ENCODE results near the gene ERC1.
A peak's percentile ranks its signal among the peaks of the same experiment; 100 is the strongest.

The ERC1 gene

DNA sequence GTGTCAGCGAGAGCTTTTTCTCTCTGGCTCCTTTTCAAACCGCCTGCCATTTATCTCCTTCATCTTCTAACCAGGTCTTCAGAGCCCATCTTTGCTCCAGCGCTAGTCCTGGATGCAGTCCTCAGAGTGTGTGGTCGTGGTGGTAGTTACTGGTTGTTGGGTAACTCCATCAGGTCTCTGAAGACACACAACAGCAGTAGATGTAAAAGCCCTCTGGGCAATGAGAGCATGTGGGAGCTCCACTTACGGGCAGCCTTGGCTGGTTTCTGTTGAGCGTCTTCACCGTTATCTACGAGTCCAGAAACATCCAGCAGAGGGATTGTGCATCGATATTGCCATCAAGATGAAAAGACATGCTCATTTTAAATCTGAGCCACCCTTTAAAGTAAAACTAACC is 542.2 kb downstream of the ERC1 start:
- H3K27ac ChIP-seq (ENCODE audit: low read depth, low read length), result no peak overlapping the region
- H3K4me2 ChIP-seq (ENCODE audit: low read length), result peak overlapping the region; percentile 59
- no peaks in the 10 kb centered on the region for H3K36me3 ChIP-seq (ENCODE audit: control insufficient read depth, low read length)
- peaks cover 6% of the 10 kb centered on the region for H3F3A ChIP-seq (ENCODE audit: control insufficient read depth, insufficient read depth)
- peak overlapping the region; percentile 51 for H3K4me3 ChIP-seq (ENCODE audit: low read length)
- TF ChIP-seq CTCF (IDR thresholded peaks at IDR 0.05; ENCODE audit: low read depth, low read length, poor library complexity, severe bottlenecking) (peak; percentile 20), EZH2phosphoT487 (IDR thresholded peaks at IDR 0.05; ENCODE audit: borderline replicate concordance, low read length) (peak; percentile 50; the same call in 1 of the 2 replicates)
- no peaks in the 10 kb centered on the region; the same call in none of the 2 replicates for H4K20me1 ChIP-seq (ENCODE audit: control insufficient read depth, insufficient read depth, low read depth, low read length)
- peaks cover 77% of the 10 kb centered on the region for H3K27me3 ChIP-seq (ENCODE audit: control insufficient read depth, low read length)
- H3K79me2 ChIP-seq (ENCODE audit: control insufficient read depth, low read length), result no peaks in the 10 kb centered on the region
- H3K9me3 ChIP-seq (ENCODE audit: control insufficient read depth, insufficient read depth, low read length), result no peaks in the 10 kb centered on the region
- H3K9me2 ChIP-seq (replicated peaks; ENCODE audit: control insufficient read depth, low read length), result no peaks in the 10 kb centered on the region
- H3K4me1 ChIP-seq (ENCODE audit: control insufficient read depth, low read length), result peaks cover 41% of the 10 kb centered on the region

GRCh38 chr12:1533602-1534304 is 542.7 kb downstream of the ERC1 start:
- Histone ChIP-seq H4K20me1 (ENCODE audit: control insufficient read depth, insufficient read depth, low read depth, low read length) (no peaks in the 10 kb centered on the region; the same call in none of the 2 replicates), H3F3A (ENCODE audit: control insufficient read depth, insufficient read depth) (peaks cover 6% of the 10 kb centered on the region), H3K9me2 (replicated peaks; ENCODE audit: control insufficient read depth, low read length) (no peaks in the 10 kb centered on the region), H3K4me3 (ENCODE audit: low read length) (peak overlapping the region; percentile 51), H3K79me2 (ENCODE audit: control insufficient read depth, low read length) (no peaks in the 10 kb centered on the region), H3K27ac (ENCODE audit: low read depth, low read length) (no peak overlapping the region), H3K4me2 (ENCODE audit: low read length) (peak overlapping the region; percentile 59), H3K36me3 (ENCODE audit: control insufficient read depth, low read length) (no peaks in the 10 kb centered on the region), H3K27me3 (ENCODE audit: control insufficient read depth, low read length) (peaks cover 78% of the 10 kb centered on the region), H3K4me1 (ENCODE audit: control insufficient read depth, low read length) (peaks cover 41% of the 10 kb centered on the region), H3K9me3 (ENCODE audit: control insufficient read depth, insufficient read depth, low read length) (no peaks in the 10 kb centered on the region)
- TF ChIP-seq CTCF (IDR thresholded peaks at IDR 0.05; ENCODE audit: low read depth, low read length, poor library complexity, severe bottlenecking) (peak; percentile 14), EZH2phosphoT487 (IDR thresholded peaks at IDR 0.05; ENCODE audit: borderline replicate concordance, low read length) (no peak)

DNA sequence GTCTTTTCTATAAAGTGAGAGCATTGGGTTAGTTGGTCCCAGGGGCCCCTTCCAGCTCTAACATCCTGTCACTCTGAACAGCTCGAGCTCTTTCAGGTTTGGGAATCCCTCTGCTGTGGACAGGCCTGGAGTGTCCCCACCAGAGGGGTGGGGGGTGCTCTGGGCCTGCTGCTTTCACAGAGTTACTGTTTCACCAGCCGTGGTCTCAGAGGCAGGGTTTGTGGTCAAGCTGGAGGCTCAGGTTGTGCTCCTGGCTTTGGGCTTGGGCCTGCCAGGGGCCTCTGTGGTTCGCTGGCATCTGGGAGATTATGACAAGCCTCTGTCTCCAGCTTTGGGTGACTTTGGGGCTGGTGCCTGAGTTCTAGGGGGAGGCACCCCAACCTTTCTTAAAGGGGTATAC is 543.7 kb downstream of the ERC1 start:
- Histone ChIP-seq H3K9me3 (ENCODE audit: control insufficient read depth, insufficient read depth, low read length) (no peaks in the 10 kb centered on the region), H4K20me1 (ENCODE audit: control insufficient read depth, insufficient read depth, low read depth, low read length) (no peaks in the 10 kb centered on the region; the same call in none of the 2 replicates), H3K4me1 (ENCODE audit: control insufficient read depth, low read length) (peaks cover 40% of the 10 kb centered on the region), H3K9me2 (replicated peaks; ENCODE audit: control insufficient read depth, low read length) (no peaks in the 10 kb centered on the region), H3K4me2 (ENCODE audit: low read length) (no peak overlapping the region), H3F3A (ENCODE audit: control insufficient read depth, insufficient read depth) (peaks cover 6% of the 10 kb centered on the region), H3K27ac (ENCODE audit: low read depth, low read length) (no peak overlapping the region), H3K27me3 (ENCODE audit: control insufficient read depth, low read length) (peaks cover 68% of the 10 kb centered on the region), H3K79me2 (ENCODE audit: control insufficient read depth, low read length) (no peaks in the 10 kb centered on the region), H3K4me3 (ENCODE audit: low read length) (no peak overlapping the region), H3K36me3 (ENCODE audit: control insufficient read depth, low read length) (no peaks in the 10 kb centered on the region)
- TF ChIP-seq CTCF (IDR thresholded peaks at IDR 0.05; ENCODE audit: low read depth, low read length, poor library complexity, severe bottlenecking), result no peak
- TF ChIP-seq EZH2phosphoT487 (IDR thresholded peaks at IDR 0.05; ENCODE audit: borderline replicate concordance, low read length), result no peak

All from DOHH2 (cell line).